ENCODE data around the gene DCDC2C.

Gene DCDC2C

GRCh38 chr2:3712424-3712823 is 9.0 kb downstream of the DCDC2C start:
- DNase-seq: no peak

- no peak for DNase-seq
These were observed 9.6 kb downstream of the DCDC2C start for GRCh38 chr2:3712831-3713503.

GRCh38 chr2:3718679-3719078 is 15.3 kb downstream of the DCDC2C start:
- no peak for DNase-seq

- DNase-seq: no peak
These were observed 21.6 kb downstream of the DCDC2C start for GRCh38 chr2:3725002-3725401.

GRCh38 chr2:3725458-3726250 is 22.3 kb downstream of the DCDC2C start:
- no peak for DNase-seq

- no peak for DNase-seq
These were observed 23.1 kb downstream of the DCDC2C start for GRCh38 chr2:3726511-3726910.

- no peak for DNase-seq
These were observed 24.1 kb downstream of the DCDC2C start for GRCh38 chr2:3727397-3728045.

GRCh38 chr2:3728104-3729054 is 25.0 kb downstream of the DCDC2C start:
- peak; percentile 69 for DNase-seq

- no peak for DNase-seq
These were observed 25.7 kb downstream of the DCDC2C start for GRCh38 chr2:3729055-3729448.

- DNase-seq: no peak
These were observed 26.4 kb downstream of the DCDC2C start for GRCh38 chr2:3729786-3730185.

GRCh38 chr2:3730646-3731045 is 27.3 kb downstream of the DCDC2C start:
- no peak for DNase-seq

- no peak for DNase-seq
These were observed 28.5 kb downstream of the DCDC2C start for GRCh38 chr2:3731829-3732228.

GRCh38 chr2:3736112-3736511 is 32.7 kb downstream of the DCDC2C start:
- DNase-seq: no peak

- DNase-seq: no peak
These were observed 33.8 kb downstream of the DCDC2C start for GRCh38 chr2:3737128-3737527.

GRCh38 chr2:3738454-3738853 is 35.1 kb downstream of the DCDC2C start:
- peak; percentile 19 for DNase-seq

GRCh38 chr2:3739313-3739712 is 35.9 kb downstream of the DCDC2C start:
- DNase-seq: no peak

- no peak for DNase-seq
These were observed 38.0 kb downstream of the DCDC2C start for GRCh38 chr2:3741396-3741795.

GRCh38 chr2:3741867-3742602 is 38.7 kb downstream of the DCDC2C start:
- no peak for DNase-seq

- no peak for DNase-seq
These were observed 39.6 kb downstream of the DCDC2C start for GRCh38 chr2:3742743-3743508.

- DNase-seq: no peak
These were observed 40.7 kb downstream of the DCDC2C start for GRCh38 chr2:3743951-3744555.

- no peak for DNase-seq
These were observed 42.5 kb downstream of the DCDC2C start for GRCh38 chr2:3745920-3746319.

Measured in NCI-H146 (cell line).